C4-2B (cell line): Measurements from ENCODE around the gene ST8SIA6.
"Not testable (repeated sequence)": the region's sequence is repeated elsewhere in the genome, so short reads cannot be mapped to it uniquely, and the experiment has no call there.

Experiments
- H3K27ac ChIP-seq: fragments of 450-650 bp; 2 replicates; pipeline ENCODE4 v1.5.1; 2017
- ZFX ChIP-seq: fragments of 450-650 bp; IDR thresholded peaks from 2 replicates; pipeline ENCODE4 v1.6.1; 2017
- TF ChIP-seq, protein P1 (sequence below): fragments of 450-650 bp; conservative IDR thresholded peaks from 2 replicates; pipeline ENCODE4 v1.5.1; 2017; ENCODE audit warnings: mild to moderate bottlenecking

The ST8SIA6 gene

GRCh38 chr10:17330501-17330900 is 123.9 kb downstream of the ST8SIA6 start:
- TF ChIP-seq ZFX = no peak
- TF ChIP-seq, protein P1, sequence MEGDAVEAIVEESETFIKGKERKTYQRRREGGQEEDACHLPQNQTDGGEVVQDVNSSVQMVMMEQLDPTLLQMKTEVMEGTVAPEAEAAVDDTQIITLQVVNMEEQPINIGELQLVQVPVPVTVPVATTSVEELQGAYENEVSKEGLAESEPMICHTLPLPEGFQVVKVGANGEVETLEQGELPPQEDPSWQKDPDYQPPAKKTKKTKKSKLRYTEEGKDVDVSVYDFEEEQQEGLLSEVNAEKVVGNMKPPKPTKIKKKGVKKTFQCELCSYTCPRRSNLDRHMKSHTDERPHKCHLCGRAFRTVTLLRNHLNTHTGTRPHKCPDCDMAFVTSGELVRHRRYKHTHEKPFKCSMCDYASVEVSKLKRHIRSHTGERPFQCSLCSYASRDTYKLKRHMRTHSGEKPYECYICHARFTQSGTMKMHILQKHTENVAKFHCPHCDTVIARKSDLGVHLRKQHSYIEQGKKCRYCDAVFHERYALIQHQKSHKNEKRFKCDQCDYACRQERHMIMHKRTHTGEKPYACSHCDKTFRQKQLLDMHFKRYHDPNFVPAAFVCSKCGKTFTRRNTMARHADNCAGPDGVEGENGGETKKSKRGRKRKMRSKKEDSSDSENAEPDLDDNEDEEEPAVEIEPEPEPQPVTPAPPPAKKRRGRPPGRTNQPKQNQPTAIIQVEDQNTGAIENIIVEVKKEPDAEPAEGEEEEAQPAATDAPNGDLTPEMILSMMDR = no peak
- no peak overlapping the region for H3K27ac ChIP-seq

GRCh38 chr10:17326377-17326776 is 128.0 kb downstream of the ST8SIA6 start:
- H3K27ac ChIP-seq = no peak overlapping the region
- TF ChIP-seq ZFX = no peak
- TF ChIP-seq, protein P1 = no peak

- not testable (repeated sequence) for H3K27ac ChIP-seq
Measured at GRCh38 chr10:17321957-17322356, 132.4 kb downstream of the ST8SIA6 start.

DNA sequence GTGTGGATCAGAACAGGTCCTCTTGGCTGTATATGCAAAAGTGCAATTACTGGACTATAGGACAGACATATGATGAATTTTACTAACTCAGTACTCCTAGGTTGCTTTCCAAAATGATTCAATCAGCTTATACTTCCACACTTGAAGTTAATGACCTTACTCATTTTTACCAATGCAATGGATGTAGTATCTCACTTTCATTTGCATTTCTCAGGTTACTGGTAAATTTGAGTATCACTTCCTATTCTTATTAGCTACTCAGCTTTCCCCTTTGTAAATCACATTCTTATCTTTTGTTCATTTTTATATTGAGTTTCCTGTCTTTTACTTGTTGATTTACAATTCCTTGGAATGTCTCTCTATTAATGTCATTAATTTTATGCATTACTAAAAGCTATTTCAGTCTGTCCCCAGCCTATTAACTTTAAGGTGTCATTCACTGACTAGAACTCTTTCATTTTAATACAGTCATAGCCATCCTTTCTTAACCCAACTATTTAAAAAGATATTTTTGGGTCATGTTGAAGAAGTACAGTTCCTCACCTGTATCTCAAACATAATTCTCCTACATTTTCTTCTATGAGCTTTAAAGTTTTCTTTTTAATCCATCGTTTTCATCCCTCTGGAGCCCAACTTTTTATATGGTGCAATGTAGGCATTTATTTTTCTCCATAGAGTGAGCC is 137.8 kb downstream of the ST8SIA6 start:
- no peak overlapping the region for H3K27ac ChIP-seq
- TF ChIP-seq ZFX = no peak
- TF ChIP-seq, protein P1 = no peak

- H3K27ac ChIP-seq = no peak overlapping the region
- TF ChIP-seq, protein P1 = no peak
- TF ChIP-seq ZFX = no peak
Measured at GRCh38 chr10:17309435-17309834, 145.0 kb downstream of the ST8SIA6 start.

DNA sequence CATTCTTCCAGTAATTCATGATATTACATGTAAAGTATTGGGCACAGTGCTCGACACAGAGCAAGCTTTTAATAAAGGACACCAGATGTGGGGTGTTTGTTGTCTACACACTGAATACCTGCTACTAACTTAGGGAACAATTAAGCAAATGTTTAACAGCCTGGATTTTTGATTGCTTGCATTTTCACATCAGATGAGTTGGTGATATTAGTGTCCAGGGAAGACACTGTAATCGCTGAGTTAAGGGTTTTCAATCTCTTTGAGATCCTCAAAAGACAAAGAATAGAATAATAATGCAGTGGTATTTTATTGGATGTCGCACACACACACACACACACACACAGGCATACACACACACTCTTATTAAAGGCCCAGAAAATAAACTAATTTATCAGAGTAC is 147.3 kb downstream of the ST8SIA6 start:
- no peak for TF ChIP-seq ZFX
- TF ChIP-seq, protein P1 = no peak
- H3K27ac ChIP-seq = no peak overlapping the region

GRCh38 chr10:17292375-17292774 is 162.0 kb downstream of the ST8SIA6 start:
- no peak overlapping the region for H3K27ac ChIP-seq
- TF ChIP-seq ZFX = no peak
- TF ChIP-seq, protein P1 = no peak

- no peak overlapping the region for H3K27ac ChIP-seq
- no peak for TF ChIP-seq ZFX
- TF ChIP-seq, protein P1 = peak; percentile 68
Measured at GRCh38 chr10:17290226-17290625, 164.2 kb downstream of the ST8SIA6 start.
